ENCODE results near the gene TTC34. TPM values are rescaled to one million over a fixed set of nuclear protein-coding genes. Genes with fewer than 3 reads are reported as not detected.
A peak's percentile ranks its signal among the peaks of the same experiment; 100 is the strongest.
"Not testable (repeated sequence)": the region's sequence is repeated elsewhere in the genome, so short reads cannot be mapped to it uniquely, and the experiment has no call there.

TTC34 gene
- total RNA-seq, 2 donors from 2014 or later: 0.48 to 2.5 TPM

DNA sequence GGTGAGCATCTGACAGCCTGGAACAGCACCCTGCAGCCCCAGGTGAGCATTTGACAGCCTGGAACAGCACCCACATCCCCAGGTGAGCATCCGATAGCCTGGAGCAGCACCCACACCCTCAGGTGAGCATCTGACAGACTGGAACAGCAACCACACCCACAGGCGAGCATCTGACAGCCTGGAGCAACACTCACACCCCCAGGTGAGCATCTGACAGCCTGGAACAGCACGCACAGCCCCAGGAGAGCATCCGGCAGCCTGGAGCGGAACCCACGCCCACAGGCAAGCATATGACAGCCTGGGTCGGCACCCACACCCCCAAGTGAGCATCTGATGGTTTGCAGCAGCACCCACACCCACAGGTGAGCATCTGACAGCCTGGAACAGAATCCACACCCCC, 117.5 kb downstream of the TTC34 start:
- H3K27me3 Mint-ChIP-seq; H3K36me3 Mint-ChIP-seq (ENCODE audit: low read depth); H3K4me3 Mint-ChIP-seq; H3K4me1 Mint-ChIP-seq; H3K27ac Mint-ChIP-seq; H3K9me3 Mint-ChIP-seq; ATAC-seq (replicated peaks): not testable (repeated sequence)

DNA sequence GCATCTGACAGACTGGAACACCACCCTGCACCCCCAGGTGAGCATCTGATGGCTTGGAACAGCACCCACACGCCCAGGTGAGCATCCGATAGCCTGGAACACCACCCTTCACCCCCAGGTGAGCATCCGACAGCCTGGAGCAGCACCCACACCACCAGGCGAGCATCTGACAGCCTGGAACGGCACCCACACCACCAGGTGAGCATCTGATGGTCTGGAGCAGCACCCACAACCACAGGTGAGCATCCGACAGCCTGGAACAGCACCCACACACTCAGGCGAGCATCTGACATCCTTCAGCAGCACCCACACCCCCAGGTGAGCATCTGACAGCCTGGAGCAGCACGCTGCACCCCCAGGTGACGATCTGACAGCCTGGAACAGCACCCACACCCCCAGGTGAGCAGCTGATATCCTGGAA, 118.2 kb downstream of the TTC34 start:
- ATAC-seq (replicated peaks); H3K9me3 Mint-ChIP-seq; H3K36me3 Mint-ChIP-seq (ENCODE audit: low read depth); H3K27ac Mint-ChIP-seq; H3K4me1 Mint-ChIP-seq; H3K4me3 Mint-ChIP-seq; H3K27me3 Mint-ChIP-seq: not testable (repeated sequence)

DNA sequence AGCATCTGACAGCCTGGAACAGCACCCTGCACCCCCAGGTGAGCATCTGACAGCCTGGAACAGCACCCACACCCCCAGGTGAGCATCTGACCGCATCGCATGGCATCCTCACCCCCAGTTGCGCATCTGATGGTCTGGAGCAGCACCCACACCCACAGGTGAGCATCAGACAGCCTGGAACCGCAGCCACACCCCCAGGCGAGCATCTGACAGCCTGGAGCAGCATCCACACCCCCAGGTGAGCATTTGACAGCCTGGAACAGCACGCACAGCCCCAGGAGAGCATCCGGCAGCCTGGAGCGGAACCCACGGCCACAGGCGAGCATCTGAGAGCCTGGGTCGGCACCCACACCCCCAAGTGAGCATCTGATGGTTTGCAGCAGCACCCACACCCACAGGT, 118.6 kb downstream of the TTC34 start:
- H3K27me3 Mint-ChIP-seq; ATAC-seq (replicated peaks); H3K4me3 Mint-ChIP-seq; H3K36me3 Mint-ChIP-seq (ENCODE audit: low read depth); H3K4me1 Mint-ChIP-seq; H3K27ac Mint-ChIP-seq; H3K9me3 Mint-ChIP-seq: not testable (repeated sequence)

DNA sequence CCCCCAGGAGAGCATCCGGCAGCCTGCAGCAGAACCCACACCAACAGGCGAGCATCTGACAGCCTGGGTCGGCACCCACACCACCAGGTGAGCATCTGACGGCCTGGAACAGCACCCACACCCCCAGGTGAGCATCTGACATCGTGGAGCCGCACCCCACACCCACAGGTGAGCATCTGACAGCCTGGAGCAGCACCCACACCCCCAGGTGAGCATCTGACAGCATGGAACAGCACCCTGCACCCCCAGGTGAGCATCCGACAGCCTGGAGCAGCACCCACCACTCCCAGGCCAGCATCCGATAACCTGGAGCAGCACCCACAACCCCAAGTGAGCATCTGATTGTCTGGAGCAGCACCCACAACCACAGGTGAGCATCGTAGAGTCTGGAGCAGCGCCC, 124.8 kb downstream of the TTC34 start:
- H3K4me3 Mint-ChIP-seq; ATAC-seq (replicated peaks); H3K27ac Mint-ChIP-seq; H3K27me3 Mint-ChIP-seq; H3K4me1 Mint-ChIP-seq; H3K9me3 Mint-ChIP-seq; H3K36me3 Mint-ChIP-seq (ENCODE audit: low read depth): not testable (repeated sequence)

DNA sequence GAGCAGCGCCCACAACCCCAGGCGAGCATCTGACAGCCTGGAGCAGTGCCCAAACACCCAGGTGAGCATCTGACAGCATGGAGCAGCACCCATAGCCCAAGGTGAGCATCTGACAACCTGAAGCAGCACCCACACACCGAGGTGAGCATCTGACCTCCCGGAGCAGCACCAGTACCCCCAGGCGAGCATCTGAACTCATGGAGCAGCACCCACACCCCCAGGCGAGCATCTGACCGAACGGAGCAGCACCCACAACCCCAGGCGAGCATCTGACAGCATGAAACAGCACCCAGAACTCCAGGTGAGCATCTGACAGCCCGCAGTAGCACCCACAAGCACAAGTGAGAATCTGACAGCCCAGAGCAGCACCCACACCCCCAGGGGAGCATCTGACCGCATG, 129.8 kb downstream of the TTC34 start:
- H3K4me1 Mint-ChIP-seq; H3K27ac Mint-ChIP-seq; H3K27me3 Mint-ChIP-seq; ATAC-seq (replicated peaks); H3K4me3 Mint-ChIP-seq; H3K9me3 Mint-ChIP-seq; H3K36me3 Mint-ChIP-seq (ENCODE audit: low read depth): not testable (repeated sequence)

DNA sequence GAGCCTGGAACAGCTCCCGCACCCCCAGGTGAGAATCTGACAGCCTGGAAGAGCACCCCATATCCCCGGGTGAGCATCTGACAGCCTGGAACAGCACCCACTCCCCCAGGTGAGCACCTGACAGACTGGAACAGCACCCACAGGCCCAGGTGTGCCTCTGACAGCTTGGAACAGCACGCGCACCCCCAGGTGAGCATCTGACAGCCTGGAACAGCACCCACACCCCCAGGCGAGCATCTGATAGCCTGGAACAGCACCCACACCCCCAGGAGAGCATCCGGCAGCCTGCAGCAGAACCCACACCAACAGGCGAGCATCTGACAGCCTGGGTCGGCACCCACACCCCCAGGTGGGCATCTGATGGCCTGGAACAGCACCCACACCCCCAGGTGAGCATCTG, 141.7 kb downstream of the TTC34 start:
- H3K4me1 Mint-ChIP-seq: not testable (repeated sequence)

DNA sequence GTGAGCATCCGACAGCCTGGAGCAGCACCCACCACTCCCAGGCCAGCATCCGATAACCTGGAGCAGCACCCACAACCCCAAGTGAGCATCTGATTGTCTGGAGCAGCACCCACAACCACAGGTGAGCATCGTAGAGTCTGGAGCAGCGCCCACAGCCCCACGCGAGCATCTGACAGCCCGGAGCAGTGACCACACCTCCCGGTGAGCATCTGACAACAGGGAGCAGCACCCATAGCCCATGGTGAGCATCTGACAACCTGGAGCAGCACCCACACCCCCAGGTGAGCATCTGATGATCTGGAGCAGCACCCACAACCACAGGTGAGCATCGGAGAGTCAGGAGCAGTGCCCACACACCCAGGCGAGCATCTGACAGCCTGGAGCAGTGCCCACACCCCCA, 143.6 kb downstream of the TTC34 start:
- not testable (repeated sequence) for H3K4me3 Mint-ChIP-seq; H3K27ac Mint-ChIP-seq; H3K4me1 Mint-ChIP-seq; ATAC-seq (replicated peaks); H3K36me3 Mint-ChIP-seq (ENCODE audit: low read depth); H3K9me3 Mint-ChIP-seq
- H3K27me3 Mint-ChIP-seq: peaks cover 28% of the 10 kb centered on the region

More for the DNA sequence above, 141.7 kb downstream of the TTC34 start:
- H3K4me3 Mint-ChIP-seq; H3K27ac Mint-ChIP-seq; H3K27me3 Mint-ChIP-seq; H3K36me3 Mint-ChIP-seq (ENCODE audit: low read depth); ATAC-seq (replicated peaks); H3K9me3 Mint-ChIP-seq: not testable (repeated sequence)

DNA sequence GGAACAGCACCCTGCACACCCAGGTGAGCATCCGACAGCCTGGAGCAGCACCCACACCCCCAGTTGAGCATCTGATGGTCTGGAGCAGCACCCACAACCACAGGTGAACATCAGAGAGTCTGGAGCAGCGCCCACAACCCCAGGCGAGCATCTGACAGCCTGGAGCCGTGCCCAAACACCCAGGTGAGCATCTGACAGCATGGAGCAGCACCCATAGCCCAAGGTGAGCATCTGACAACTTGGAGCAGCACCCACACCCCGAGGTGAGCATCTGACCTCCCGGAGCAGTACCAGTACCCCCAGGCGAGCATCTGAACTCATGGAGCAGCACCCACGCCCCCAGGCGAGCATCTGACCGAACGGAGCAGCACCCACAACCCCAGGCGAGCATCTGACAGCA, 144.4 kb downstream of the TTC34 start:
- not testable (repeated sequence) for ATAC-seq (replicated peaks); H3K4me1 Mint-ChIP-seq; H3K36me3 Mint-ChIP-seq (ENCODE audit: low read depth); H3K9me3 Mint-ChIP-seq; H3K27ac Mint-ChIP-seq; H3K4me3 Mint-ChIP-seq
- peaks cover 36% of the 10 kb centered on the region for H3K27me3 Mint-ChIP-seq

DNA sequence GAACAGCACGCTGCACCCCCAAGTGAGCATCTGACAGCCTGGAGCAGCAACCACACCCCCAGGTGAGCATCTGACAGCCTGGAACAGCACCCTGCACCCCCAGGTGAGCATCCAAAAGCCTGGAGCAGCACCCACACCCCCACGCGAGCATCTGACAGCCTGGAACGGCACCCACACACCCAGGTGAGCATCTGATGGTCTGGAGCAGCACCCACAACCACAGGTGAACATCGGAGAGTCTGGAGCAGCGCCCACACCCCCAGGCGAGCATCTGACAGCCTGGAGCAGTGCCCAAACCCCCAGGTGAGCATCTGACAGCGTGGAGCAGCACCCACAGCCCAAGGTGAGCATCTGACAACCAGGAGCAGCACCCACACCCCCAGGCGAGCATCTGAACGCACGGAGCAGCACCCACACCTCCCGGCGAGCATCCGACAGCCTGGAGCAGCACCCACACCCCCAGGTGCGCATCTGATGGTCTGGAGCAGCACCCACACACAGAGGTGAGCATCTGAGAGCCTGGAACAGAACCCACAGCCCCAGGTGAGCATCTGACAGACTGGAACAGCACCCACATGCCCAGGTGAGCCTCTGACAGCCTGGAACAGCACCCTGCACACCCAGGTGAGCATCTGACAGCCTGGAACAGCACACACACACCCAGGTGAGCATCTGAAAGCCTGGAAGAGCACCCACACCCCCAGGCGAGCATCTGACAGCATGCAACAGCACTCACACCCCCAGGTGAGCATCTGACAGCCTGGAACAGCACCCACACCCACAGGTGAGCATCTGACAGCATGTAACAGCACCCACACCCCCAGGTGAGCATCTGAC, 145.7 kb downstream of the TTC34 start:
- not testable (repeated sequence) for H3K9me3 Mint-ChIP-seq; ATAC-seq (replicated peaks); H3K36me3 Mint-ChIP-seq (ENCODE audit: low read depth); H3K4me1 Mint-ChIP-seq; H3K4me3 Mint-ChIP-seq; H3K27ac Mint-ChIP-seq
- H3K27me3 Mint-ChIP-seq: peaks cover 38% of the 10 kb centered on the region

DNA sequence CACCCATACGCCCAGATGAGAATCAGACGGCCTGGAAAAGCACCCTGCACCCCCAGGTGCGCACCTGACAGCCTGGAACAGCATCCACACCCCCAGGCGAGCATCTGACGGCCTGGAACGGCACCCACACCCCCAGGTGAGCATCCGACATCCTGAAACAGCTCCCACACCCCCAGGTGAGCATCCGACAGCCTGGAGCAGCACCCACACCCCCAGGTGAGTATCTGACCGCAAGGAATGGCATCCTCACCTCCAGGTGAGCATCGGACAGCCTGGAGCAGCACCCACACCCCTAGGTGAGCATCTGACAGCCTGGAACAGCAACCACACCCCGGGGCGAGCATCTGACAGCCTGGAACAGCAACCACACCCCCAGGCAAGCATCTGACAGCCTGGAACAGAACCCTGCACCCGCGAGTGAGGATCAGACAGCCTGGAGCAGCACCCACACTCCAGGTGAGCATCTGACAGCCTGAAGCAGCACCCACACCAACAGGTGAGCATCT, 147.0 kb downstream of the TTC34 start:
- not testable (repeated sequence) for H3K4me1 Mint-ChIP-seq; H3K9me3 Mint-ChIP-seq; ATAC-seq (replicated peaks); H3K36me3 Mint-ChIP-seq (ENCODE audit: low read depth); H3K27ac Mint-ChIP-seq; H3K4me3 Mint-ChIP-seq
- H3K27me3 Mint-ChIP-seq: peaks cover 38% of the 10 kb centered on the region

DNA sequence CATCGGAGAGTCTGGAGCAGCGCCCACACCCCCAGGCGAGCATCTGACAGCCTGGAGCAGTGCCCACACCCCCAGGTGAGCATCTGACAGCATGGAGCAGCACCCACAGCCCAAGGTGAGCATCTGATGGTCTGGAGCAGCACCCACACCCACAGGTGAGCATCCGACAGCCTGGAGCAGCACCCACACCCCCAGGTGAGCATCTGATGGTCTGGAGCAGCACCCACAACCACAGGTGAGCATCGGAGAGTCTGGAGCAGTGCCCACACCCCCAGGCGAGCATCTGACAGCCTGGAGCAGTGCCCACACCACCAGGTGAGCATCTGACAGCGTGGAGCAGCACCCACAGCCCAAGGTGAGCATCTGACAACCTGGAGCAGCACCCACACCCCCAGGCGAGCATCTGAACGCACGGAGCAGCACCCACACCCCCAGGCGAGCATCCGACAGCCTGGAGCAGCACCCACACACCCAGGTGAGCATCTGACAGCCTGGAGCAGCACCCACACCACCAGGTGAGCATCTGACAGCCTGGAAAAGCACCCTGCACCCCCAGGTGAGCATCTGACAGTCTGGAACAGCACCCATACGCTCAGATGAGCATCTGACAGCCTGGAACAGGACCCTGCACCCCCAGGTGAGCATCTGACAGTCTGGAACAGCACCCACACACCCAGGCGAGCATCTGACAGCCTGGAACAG, 147.6 kb downstream of the TTC34 start:
- not testable (repeated sequence) for H3K36me3 Mint-ChIP-seq (ENCODE audit: low read depth); H3K9me3 Mint-ChIP-seq; H3K27ac Mint-ChIP-seq; H3K4me3 Mint-ChIP-seq; H3K4me1 Mint-ChIP-seq; ATAC-seq (replicated peaks)
- H3K27me3 Mint-ChIP-seq: peaks cover 38% of the 10 kb centered on the region

DNA sequence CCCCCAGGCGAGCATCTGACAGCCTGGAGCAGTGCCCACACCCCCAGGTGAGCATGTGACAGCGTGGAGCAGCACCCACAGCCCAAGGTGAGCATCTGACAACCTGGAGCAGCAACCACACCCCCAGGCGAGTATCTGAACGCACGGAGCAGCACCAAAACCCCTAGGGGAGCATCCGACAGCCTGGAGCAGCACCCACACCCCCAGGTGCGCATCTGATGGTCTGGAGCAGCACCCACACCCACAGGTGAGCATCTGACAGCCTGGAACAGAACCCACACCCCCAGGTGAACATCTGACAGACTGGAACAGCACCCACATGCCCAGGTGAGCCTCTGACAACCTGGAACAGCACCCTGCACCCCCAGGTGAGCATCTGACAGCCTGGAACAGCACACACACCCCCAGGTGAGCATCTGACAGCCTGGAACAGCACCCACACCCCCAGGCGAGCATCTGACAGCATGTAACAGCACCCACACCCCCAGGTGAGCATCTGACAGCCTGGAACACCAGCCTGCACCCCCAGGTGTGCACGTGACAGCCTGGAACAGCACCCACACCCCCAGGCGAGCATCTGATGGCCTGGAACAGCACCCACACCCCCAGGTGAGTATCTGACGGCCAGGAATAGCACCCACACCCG, 148.4 kb downstream of the TTC34 start:
- H3K36me3 Mint-ChIP-seq (ENCODE audit: low read depth); H3K27ac Mint-ChIP-seq: not testable (repeated sequence)

DNA sequence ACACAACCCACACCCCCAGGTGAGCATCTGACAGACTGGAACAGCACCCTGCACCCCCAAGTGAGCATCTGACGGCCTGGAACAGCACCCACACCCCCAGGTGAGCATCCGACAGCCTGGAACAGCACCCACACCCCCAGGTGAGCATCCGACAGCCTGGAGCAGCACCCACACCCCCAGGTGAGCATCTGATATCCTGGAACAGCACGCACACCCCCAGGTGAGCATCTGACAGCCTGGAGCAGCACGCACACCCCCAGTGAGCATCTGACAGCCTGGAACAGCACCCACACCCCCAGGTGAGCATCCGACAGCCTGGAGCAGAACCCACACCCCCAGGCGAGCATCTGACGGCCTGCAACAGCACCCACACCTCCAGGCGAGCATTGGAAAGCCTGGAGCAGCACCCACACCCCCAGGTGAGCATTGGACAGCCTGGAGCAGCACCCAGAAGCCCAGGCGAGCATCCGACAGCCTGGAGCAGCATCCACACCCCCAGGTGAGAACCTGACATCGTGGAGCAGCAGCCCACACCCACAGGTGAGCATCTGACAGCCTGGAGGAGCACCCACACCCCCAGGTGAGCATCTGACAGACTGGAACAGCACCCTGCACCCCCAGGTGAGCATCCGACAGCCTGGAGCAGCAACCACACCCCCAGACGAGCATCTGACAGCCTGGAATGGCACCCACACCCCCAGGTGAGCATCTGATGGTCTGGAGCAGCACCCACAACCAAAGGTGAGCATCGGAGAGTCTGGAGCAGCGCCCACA, 149.2 kb downstream of the TTC34 start:
- ATAC-seq (replicated peaks): not testable (repeated sequence)

More for the DNA sequence above, 148.4 kb downstream of the TTC34 start:
- not testable (repeated sequence) for H3K9me3 Mint-ChIP-seq; H3K4me1 Mint-ChIP-seq; H3K4me3 Mint-ChIP-seq; ATAC-seq (replicated peaks)
- H3K27me3 Mint-ChIP-seq: peaks cover 38% of the 10 kb centered on the region

DNA sequence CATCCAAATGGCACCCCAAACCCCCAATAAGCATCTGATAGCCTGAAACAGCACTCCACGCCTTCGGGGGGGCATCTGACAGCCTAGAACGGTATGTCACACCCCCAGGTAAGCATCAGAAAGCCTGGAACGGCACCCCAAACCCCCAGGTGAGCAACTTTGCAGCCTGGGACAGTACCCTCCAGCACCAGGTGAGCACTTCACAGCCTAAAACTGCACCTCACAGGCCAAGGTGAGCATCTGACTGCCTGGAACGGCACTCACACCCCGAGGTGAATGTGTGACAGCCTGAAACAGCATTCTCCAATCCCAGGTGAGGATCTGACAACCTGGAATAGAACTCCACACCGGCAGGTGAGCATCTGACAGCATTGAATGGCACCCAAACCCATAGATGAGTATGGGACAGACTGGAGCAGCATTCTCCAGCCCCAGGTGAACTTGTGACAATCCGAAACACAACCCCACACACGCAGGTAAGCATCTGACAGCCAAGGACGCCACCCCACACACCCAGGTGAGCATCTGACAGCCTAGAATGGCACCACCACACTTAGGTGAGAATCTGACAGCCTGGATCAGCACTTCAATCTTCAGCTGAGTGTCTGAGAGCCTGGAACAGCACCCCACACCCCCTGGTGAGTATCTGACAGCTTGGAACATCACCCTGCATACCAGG, 150.4 kb downstream of the TTC34 start:
- Mint-ChIP-seq H3K27ac (no peak overlapping the region), H3K4me1 (no peaks in the 10 kb centered on the region), H3K36me3 (ENCODE audit: low read depth) (no peaks in the 10 kb centered on the region), H3K27me3 (peaks cover 38% of the 10 kb centered on the region), H3K4me3 (no peak overlapping the region), H3K9me3 (peaks cover 9% of the 10 kb centered on the region)
- no peak for ATAC-seq (replicated peaks)

More for the DNA sequence above, 149.2 kb downstream of the TTC34 start:
- peak overlapping the region; percentile 20 for H3K27ac Mint-ChIP-seq
- not testable (repeated sequence) for H3K4me3 Mint-ChIP-seq; H3K9me3 Mint-ChIP-seq; H3K4me1 Mint-ChIP-seq; H3K36me3 Mint-ChIP-seq (ENCODE audit: low read depth)
- H3K27me3 Mint-ChIP-seq: peaks cover 38% of the 10 kb centered on the region
